ENCODE data around the gene MARCHF10. TPM values are rescaled to one million over a fixed set of nuclear protein-coding genes. Genes with fewer than 3 reads are reported as not detected.

MARCHF10 gene
- total and polyA plus RNA-seq, 2 experiments from 2014 or later: not detected

DNA sequence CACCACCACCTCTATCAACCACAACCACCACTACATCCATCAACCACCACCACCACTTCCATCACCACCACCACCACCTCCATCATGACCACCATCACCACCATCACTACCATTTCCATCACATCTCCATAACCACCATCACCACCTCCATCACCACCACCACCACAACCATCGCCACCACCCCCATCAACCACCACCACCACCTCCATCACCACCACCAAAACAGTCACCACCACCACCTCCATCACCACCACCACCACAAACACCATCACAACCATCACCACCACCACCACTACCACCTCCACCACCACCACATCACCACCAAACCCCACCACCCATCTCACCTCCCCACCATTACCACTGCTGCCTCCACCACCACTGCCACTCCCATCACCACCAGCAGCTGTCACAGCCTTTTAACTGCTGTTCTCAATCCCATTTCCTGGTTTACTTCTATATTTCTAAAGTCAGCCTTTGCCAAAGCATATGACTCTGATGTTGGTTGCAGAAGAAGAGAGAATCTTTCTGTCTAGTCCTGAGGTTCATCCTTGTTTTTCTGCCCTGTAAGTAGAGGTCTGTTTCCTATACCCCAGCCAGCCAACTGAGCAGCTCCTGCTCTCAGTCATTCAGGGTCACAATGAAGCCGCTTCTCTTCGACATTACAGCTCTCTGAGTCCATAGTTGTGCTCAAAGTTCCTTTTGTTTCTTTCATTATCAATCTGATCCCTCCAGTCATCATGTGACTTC lies 14.0 kb downstream of the MARCHF10 start:
- Histone ChIP-seq H3K9me3 (ENCODE audit: low read depth) (no peaks in the 10 kb centered on the region), H3K4me2 (no peak overlapping the region), H3K27me3 (no peaks in the 10 kb centered on the region), H3K4me3 (no peak overlapping the region), H3K79me2 (no peaks in the 10 kb centered on the region), H3K27ac (no peak overlapping the region), H3K36me3 (replicated peaks; ENCODE audit: insufficient read depth, low read depth) (no peaks in the 10 kb centered on the region), H4K20me1 (ENCODE audit: insufficient read depth, poor library complexity, severe bottlenecking) (no peaks in the 10 kb centered on the region), H3K9me2 (replicated peaks; ENCODE audit: insufficient read depth) (no peaks in the 10 kb centered on the region), H3K4me1 (ENCODE audit: insufficient read depth) (no peaks in the 10 kb centered on the region), H2AFZ (no peak overlapping the region)
- DNase-seq (ENCODE audit: low spot score): no peak
- TF ChIP-seq, protein P1, sequence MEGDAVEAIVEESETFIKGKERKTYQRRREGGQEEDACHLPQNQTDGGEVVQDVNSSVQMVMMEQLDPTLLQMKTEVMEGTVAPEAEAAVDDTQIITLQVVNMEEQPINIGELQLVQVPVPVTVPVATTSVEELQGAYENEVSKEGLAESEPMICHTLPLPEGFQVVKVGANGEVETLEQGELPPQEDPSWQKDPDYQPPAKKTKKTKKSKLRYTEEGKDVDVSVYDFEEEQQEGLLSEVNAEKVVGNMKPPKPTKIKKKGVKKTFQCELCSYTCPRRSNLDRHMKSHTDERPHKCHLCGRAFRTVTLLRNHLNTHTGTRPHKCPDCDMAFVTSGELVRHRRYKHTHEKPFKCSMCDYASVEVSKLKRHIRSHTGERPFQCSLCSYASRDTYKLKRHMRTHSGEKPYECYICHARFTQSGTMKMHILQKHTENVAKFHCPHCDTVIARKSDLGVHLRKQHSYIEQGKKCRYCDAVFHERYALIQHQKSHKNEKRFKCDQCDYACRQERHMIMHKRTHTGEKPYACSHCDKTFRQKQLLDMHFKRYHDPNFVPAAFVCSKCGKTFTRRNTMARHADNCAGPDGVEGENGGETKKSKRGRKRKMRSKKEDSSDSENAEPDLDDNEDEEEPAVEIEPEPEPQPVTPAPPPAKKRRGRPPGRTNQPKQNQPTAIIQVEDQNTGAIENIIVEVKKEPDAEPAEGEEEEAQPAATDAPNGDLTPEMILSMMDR (IDR thresholded peaks at IDR 0.05; ENCODE audit: poor library complexity): no peak
- TF ChIP-seq EZH2 (IDR thresholded peaks at IDR 0.05; ENCODE audit: borderline replicate concordance) (no peak), EZH2phosphoT487 (IDR thresholded peaks at IDR 0.05; ENCODE audit: low read depth, severe bottlenecking, unreplicated experiment) (no peak)
- WGBS (ENCODE audit: low lambda C conversion rate, missing lambda C conversion rate): 96% methylated on average over 3 of the region's 3 CpGs

DNA sequence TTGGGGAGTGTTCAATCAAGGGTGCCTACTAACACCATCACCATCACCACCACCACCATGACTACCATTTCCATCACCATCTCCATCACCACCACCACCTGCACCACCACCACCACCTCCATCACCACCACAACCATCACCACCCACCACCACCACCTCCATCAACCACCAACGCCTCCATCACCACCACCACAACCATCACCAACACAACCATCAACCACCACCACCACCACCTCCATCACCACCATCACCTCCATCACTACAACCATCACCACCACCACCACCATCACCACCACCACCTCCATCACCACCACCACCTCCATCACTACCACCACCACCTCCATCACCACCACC lies 15.7 kb downstream of the MARCHF10 start:
- H4K20me1 ChIP-seq (ENCODE audit: insufficient read depth, poor library complexity, severe bottlenecking): no peaks in the 10 kb centered on the region
- no peaks in the 10 kb centered on the region for H3K4me1 ChIP-seq (ENCODE audit: insufficient read depth)
- WGBS (ENCODE audit: low lambda C conversion rate, missing lambda C conversion rate): no CpG with 5 or more reads among the region's 1 CpG
- no peaks in the 10 kb centered on the region for H3K9me3 ChIP-seq (ENCODE audit: low read depth)
- H3K9me2 ChIP-seq (replicated peaks; ENCODE audit: insufficient read depth): no peaks in the 10 kb centered on the region
- TF ChIP-seq EZH2 (IDR thresholded peaks at IDR 0.05; ENCODE audit: borderline replicate concordance): no peak
- TF ChIP-seq EZH2phosphoT487 (IDR thresholded peaks at IDR 0.05; ENCODE audit: low read depth, severe bottlenecking, unreplicated experiment): no peak
- TF ChIP-seq, protein P1 (IDR thresholded peaks at IDR 0.05; ENCODE audit: poor library complexity): no peak
- no peak overlapping the region for H3K27ac ChIP-seq
- no peaks in the 10 kb centered on the region for H3K36me3 ChIP-seq (replicated peaks; ENCODE audit: insufficient read depth, low read depth)
- no peak overlapping the region for H3K4me2 ChIP-seq
- H3K27me3 ChIP-seq: no peaks in the 10 kb centered on the region
- no peaks in the 10 kb centered on the region for H3K79me2 ChIP-seq
- no peak overlapping the region for H2AFZ ChIP-seq
- no peak for DNase-seq (ENCODE audit: low spot score)
- no peak overlapping the region for H3K4me3 ChIP-seq

DNA sequence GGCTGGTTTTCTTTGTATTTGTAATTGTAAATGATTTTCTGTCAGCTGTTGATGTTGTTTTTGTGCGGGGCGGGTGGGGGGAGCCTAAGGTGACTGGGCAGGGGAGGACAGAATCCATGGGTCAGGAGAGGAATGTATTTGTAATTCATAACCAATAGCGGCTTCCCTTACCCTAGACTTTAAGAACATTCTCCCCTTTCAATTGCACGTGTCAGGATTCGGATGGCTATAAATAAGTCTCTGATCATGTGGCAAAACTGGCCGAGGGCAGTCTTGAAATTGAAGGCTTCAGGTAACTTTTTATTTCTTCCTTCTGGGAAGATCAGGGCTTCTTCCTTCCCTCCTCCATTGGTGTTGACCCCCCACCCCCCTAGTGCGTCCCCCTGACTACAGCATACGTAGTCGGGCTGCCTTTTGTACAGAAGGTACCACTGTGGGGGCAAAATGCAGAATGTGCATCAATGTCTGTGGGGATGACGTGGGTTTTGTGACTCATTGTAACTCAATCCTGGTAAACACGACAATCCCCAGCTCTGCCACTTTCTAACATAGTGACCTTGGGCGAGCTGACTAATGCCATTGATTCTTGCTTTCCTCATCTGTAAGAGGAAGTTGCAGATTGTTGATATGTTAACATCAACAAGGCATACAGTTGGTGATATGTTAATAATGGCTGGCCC lies 16.2 kb downstream of the MARCHF10 start:
- H2AFZ ChIP-seq: no peak overlapping the region
- H3K4me1 ChIP-seq (ENCODE audit: insufficient read depth): no peaks in the 10 kb centered on the region
- H3K9me2 ChIP-seq (replicated peaks; ENCODE audit: insufficient read depth): no peaks in the 10 kb centered on the region
- 77% methylated on average over 10 of the region's 12 CpGs for WGBS (ENCODE audit: low lambda C conversion rate, missing lambda C conversion rate)
- no peak for DNase-seq (ENCODE audit: low spot score)
- no peaks in the 10 kb centered on the region for H4K20me1 ChIP-seq (ENCODE audit: insufficient read depth, poor library complexity, severe bottlenecking)
- no peak overlapping the region for H3K4me3 ChIP-seq
- no peaks in the 10 kb centered on the region for H3K36me3 ChIP-seq (replicated peaks; ENCODE audit: insufficient read depth, low read depth)
- H3K4me2 ChIP-seq: peak overlapping the region; percentile 0
- peak overlapping the region; percentile 13 for H3K27ac ChIP-seq
- TF ChIP-seq, protein P1 (IDR thresholded peaks at IDR 0.05; ENCODE audit: poor library complexity): no peak
- TF ChIP-seq EZH2phosphoT487 (IDR thresholded peaks at IDR 0.05; ENCODE audit: low read depth, severe bottlenecking, unreplicated experiment) (no peak), EZH2 (IDR thresholded peaks at IDR 0.05; ENCODE audit: borderline replicate concordance) (no peak)
- H3K27me3 ChIP-seq: no peaks in the 10 kb centered on the region
- no peaks in the 10 kb centered on the region for H3K9me3 ChIP-seq (ENCODE audit: low read depth)
- H3K79me2 ChIP-seq: no peaks in the 10 kb centered on the region

Data from hepatocyte (in vitro differentiated cells).